Fibroblast of lung (primary cell): ENCODE results near the gene NUP160. TPM values are rescaled to one million over a fixed set of nuclear protein-coding genes. Genes with fewer than 3 reads are reported as not detected.
A peak's percentile ranks its signal among the peaks of the same experiment; 100 is the strongest.

Experiments
- DNase-seq, 2 donors: peaks; one replicate each; pipeline versions ENCODE4 v3.0.0 to v3.0.0-alpha.2; 2010; ENCODE audit warnings: low read depth in 2 of 2
- H2AFZ ChIP-seq: 2 replicates; pipeline ENCODE4 v1.5.1; 2012; ENCODE audit warnings: low read length, control low read depth, inconsistent platforms
- H3K27ac ChIP-seq: 2 replicates; pipeline ENCODE4 v1.5.1; 2011; ENCODE audit warnings: low read length, control low read depth; ENCODE audit not compliant: insufficient read depth
- H3K27me3 ChIP-seq: 2 replicates; pipeline ENCODE4 v1.5.1; 2011; ENCODE audit warnings: mild to moderate bottlenecking, low read length; ENCODE audit not compliant: control insufficient read depth, insufficient read depth
- H3K36me3 ChIP-seq: 2 replicates; pipeline ENCODE4 v1.5.1; 2011; ENCODE audit warnings: low read length; ENCODE audit not compliant: control insufficient read depth, insufficient read depth
- H3K4me1 ChIP-seq: 2 replicates; pipeline ENCODE4 v1.5.1; 2011; ENCODE audit warnings: low read length; ENCODE audit not compliant: control insufficient read depth, insufficient read depth; ENCODE audit errors: extremely low read depth
- H3K4me2 ChIP-seq: 2 replicates; pipeline ENCODE4 v1.5.1; 2011; ENCODE audit warnings: low read length, control low read depth; ENCODE audit not compliant: insufficient read depth; ENCODE audit errors: extremely low read depth
- H3K4me3 ChIP-seq, 4 experiments: fragments of 200-600 bp in 1 of 4; sonication (generic) in 1 of 4; replicated peaks in 1 of 4; 2 replicates each; pipeline ENCODE4 v1.5.1; 2011 to 2016; ENCODE audit warnings: low read length in 4 of 4, low read depth in 3 of 4, mild to moderate bottlenecking in 3 of 4, control low read depth in 2 of 4, inconsistent platforms in 1 of 4, mixed read lengths in 1 of 4; ENCODE audit not compliant: insufficient read depth in 1 of 4; ENCODE audit errors: control extremely low read depth in 1 of 4
- H3K79me2 ChIP-seq: 2 replicates; pipeline ENCODE4 v1.5.1; 2012; ENCODE audit warnings: mild to moderate bottlenecking, low read length, inconsistent platforms; ENCODE audit not compliant: control insufficient read depth, insufficient read depth
- H3K9ac ChIP-seq: 2 replicates; pipeline ENCODE4 v1.5.1; 2011; ENCODE audit warnings: mild to moderate bottlenecking, low read length, control low read depth; ENCODE audit not compliant: insufficient read depth
- H3K9me3 ChIP-seq: 2 replicates; pipeline ENCODE4 v1.5.1; 2012; ENCODE audit warnings: low read depth, low read length; ENCODE audit not compliant: control insufficient read depth, insufficient read depth
- H4K20me1 ChIP-seq: 2 replicates; pipeline ENCODE4 v1.5.1; 2011; ENCODE audit warnings: low read length; ENCODE audit not compliant: control insufficient read depth, insufficient read depth; ENCODE audit errors: extremely low read depth
- EZH2 ChIP-seq: IDR thresholded peaks from 2 replicates; pipeline ENCODE4 v1.5.1; 2012; ENCODE audit warnings: low read length, control low read depth, mild to moderate bottlenecking; ENCODE audit errors: missing control alignments
- polyA plus RNA-seq, 2 donors: library from polyadenylated mRNA; depleted of rRNA in 1 of 2; stranded (reverse) in 1 of 2; unstranded in 1 of 2; fragments of >200 nt; gene quantifications; 2 replicates each; pipeline ENCODE4 v1.2.1, GENCODE V29; 2011 to 2012; ENCODE audit warnings: missing spikeins in 1 of 2
- total RNA-seq: library from RNA; depleted of rRNA; stranded (reverse); fragments of >200 nt; gene quantifications from 2 replicates; pipeline ENCODE4 v1.2.1, GENCODE V29; 2014
- TF ChIP-seq, protein P1 (sequence below), 2 donors: IDR thresholded peaks in 1 of 2; conservative IDR thresholded peaks in 1 of 2; 1 replicate in 1 of 2; 2 replicates in 1 of 2; pipeline ENCODE4 v1.5.1; 2011 to 2012; ENCODE audit warnings: low read length in 2 of 2, control low read depth in 1 of 2, inconsistent platforms in 1 of 2, low read depth in 1 of 2, mild to moderate bottlenecking in 1 of 2

The NUP160 gene
- total and polyA plus RNA-seq, 2 donors (not counting 1 experiment from before 2014, with no cell fraction given) = 25.8 to 25.9 TPM

DNA sequence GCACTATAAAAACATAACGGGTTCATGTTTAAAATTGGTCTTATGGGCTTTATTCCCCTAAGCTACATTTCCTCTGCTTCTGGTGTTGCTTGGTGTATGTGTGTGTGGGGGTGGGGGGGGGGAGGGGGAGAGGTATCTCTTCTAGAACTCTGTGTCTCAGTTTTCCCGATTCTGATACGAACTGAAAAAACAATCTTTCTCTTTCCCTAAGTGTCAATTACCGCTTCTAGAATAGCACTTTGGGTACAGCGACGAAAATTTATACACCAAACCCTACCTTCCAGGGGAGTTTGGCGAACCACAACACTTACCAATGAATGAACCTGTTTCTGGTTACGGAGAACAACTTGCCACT, 636 bp downstream of the NUP160 start:
- H3K79me2 ChIP-seq = peaks cover 29% of the 10 kb centered on the region

DNA sequence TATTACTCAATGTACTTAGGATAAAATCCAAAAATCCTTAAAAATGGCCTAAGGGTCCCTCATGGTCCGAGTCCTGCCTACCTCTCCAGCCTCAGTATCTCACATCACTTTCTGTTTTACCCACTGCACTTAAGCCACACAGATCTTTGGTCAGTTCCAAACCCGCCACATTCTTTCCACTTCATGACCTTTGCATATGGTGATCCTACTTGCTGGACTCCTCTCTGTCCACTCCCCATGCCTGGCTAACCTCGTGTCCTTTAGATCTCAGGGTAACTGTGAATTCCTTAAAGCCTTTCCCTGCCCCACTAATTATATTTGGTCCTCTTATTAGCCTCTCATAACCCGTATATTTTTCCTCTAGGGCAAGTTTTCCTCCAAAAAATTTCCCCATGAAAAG, 1.2 kb downstream of the NUP160 start:
- TF ChIP-seq EZH2 = no peak
- TF ChIP-seq, protein P1, sequence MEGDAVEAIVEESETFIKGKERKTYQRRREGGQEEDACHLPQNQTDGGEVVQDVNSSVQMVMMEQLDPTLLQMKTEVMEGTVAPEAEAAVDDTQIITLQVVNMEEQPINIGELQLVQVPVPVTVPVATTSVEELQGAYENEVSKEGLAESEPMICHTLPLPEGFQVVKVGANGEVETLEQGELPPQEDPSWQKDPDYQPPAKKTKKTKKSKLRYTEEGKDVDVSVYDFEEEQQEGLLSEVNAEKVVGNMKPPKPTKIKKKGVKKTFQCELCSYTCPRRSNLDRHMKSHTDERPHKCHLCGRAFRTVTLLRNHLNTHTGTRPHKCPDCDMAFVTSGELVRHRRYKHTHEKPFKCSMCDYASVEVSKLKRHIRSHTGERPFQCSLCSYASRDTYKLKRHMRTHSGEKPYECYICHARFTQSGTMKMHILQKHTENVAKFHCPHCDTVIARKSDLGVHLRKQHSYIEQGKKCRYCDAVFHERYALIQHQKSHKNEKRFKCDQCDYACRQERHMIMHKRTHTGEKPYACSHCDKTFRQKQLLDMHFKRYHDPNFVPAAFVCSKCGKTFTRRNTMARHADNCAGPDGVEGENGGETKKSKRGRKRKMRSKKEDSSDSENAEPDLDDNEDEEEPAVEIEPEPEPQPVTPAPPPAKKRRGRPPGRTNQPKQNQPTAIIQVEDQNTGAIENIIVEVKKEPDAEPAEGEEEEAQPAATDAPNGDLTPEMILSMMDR (conservative IDR thresholded peaks at IDR 0.05 in 1 of 2, IDR thresholded peaks at IDR 0.05 in 1 of 2; ENCODE audit: low read depth in 1 of 2, low read length in 2 of 2) = no peak
- Histone ChIP-seq H3K36me3 (peaks cover 6% of the 10 kb centered on the region), H4K20me1 (no peaks in the 10 kb centered on the region), H3K27me3 (no peaks in the 10 kb centered on the region), H3K4me1 (peaks cover 8% of the 10 kb centered on the region), H3K79me2 (peaks cover 33% of the 10 kb centered on the region), H3K9me3 (no peaks in the 10 kb centered on the region), H3K4me2 (peak overlapping the region; percentile 89), H3K9ac (no peak overlapping the region), H3K27ac (no peak overlapping the region), H2AFZ (no peak overlapping the region), H3K4me3 (peak overlapping the region; percentile 80 to 95 (median 92))
- no peak for DNase-seq

More for the DNA sequence above, 636 bp downstream of the NUP160 start:
- no peak for TF ChIP-seq EZH2
- TF ChIP-seq, protein P1 (conservative IDR thresholded peaks at IDR 0.05 in 1 of 2, IDR thresholded peaks at IDR 0.05 in 1 of 2; ENCODE audit: low read depth in 1 of 2, low read length in 2 of 2) = no peak
- Histone ChIP-seq H3K4me3 (peak overlapping the region; percentile 80 to 95 (median 92)), H3K27me3 (no peaks in the 10 kb centered on the region), H3K9me3 (no peaks in the 10 kb centered on the region), H3K36me3 (peaks cover under 1% of the 10 kb centered on the region), H3K4me1 (peaks cover 8% of the 10 kb centered on the region), H3K27ac (peak overlapping the region; percentile 92), H2AFZ (peak overlapping the region; percentile 91), H3K9ac (peak overlapping the region; percentile 85), H3K4me2 (peak overlapping the region; percentile 92), H4K20me1 (no peaks in the 10 kb centered on the region)
- DNase-seq = no peak

DNA sequence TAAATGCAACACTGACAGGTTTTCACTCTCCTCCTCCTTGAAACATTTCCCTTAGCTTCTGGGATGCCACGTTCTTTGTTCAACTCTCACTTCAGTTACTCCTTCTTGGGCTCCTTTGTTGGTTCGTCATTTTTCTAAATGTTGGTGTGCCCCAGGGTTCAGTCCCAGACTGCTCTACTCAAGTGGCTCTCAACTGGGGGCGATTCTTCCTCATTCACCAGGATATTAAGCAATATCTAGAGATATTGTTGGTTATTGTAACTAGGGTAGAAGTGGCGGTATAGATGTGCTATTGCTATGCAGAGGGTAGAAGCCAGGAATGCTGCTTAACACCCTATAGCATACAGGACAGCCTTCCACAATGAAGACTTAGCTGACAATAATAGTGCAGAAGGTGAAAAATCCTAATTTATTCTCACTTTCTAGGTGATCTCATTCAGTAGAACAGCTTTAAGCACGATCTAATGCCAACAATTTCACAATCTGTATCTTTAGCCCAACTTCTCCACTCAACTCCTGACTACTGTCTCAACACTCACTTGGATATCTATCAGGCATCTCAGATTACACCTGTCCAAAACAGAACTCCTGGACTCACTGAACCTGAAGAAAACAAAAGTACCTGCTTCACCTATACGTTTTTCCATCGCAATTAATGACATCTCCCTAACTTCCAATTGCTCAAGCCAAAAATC, 4.6 kb downstream of the NUP160 start:
- no peaks in the 10 kb centered on the region for H3K27me3 ChIP-seq
- H4K20me1 ChIP-seq = no peaks in the 10 kb centered on the region
- no peak overlapping the region for H3K4me3 ChIP-seq
- no peak for TF ChIP-seq EZH2
- TF ChIP-seq, protein P1 (conservative IDR thresholded peaks at IDR 0.05 in 1 of 2, IDR thresholded peaks at IDR 0.05 in 1 of 2; ENCODE audit: low read depth in 1 of 2, low read length in 2 of 2) = no peak
- no peak overlapping the region for H3K4me2 ChIP-seq
- H3K36me3 ChIP-seq = peaks cover 14% of the 10 kb centered on the region
- no peaks in the 10 kb centered on the region for H3K9me3 ChIP-seq
- H3K27ac ChIP-seq = no peak overlapping the region
- H3K79me2 ChIP-seq = peaks cover 33% of the 10 kb centered on the region
- no peak for DNase-seq
- H3K4me1 ChIP-seq = peaks cover 6% of the 10 kb centered on the region
- no peak overlapping the region for H2AFZ ChIP-seq
- H3K9ac ChIP-seq = no peak overlapping the region
